ENCODE measurements around the gene IL17A.

DNA sequence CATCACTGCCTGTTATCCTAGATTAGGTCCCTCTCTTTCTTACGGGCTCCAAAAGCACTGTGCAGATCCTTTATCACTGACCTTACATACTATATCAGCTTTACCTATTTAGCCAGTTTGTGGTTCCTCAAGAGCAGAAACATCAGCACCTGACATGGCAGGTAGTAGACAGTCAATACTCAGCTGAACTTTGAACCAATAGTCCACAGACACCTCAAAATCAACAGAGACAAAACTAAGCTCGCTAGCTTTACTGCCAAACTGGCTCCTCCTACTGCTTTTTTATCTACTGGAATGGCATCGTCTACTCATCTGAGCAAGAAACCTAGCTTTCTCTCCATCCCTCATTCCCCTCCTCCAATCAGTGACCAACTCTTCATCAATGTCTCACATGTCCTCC lies 5.6 kb downstream of the IL17A start:
- TF ChIP-seq, protein P1, sequence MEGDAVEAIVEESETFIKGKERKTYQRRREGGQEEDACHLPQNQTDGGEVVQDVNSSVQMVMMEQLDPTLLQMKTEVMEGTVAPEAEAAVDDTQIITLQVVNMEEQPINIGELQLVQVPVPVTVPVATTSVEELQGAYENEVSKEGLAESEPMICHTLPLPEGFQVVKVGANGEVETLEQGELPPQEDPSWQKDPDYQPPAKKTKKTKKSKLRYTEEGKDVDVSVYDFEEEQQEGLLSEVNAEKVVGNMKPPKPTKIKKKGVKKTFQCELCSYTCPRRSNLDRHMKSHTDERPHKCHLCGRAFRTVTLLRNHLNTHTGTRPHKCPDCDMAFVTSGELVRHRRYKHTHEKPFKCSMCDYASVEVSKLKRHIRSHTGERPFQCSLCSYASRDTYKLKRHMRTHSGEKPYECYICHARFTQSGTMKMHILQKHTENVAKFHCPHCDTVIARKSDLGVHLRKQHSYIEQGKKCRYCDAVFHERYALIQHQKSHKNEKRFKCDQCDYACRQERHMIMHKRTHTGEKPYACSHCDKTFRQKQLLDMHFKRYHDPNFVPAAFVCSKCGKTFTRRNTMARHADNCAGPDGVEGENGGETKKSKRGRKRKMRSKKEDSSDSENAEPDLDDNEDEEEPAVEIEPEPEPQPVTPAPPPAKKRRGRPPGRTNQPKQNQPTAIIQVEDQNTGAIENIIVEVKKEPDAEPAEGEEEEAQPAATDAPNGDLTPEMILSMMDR (IDR thresholded peaks at IDR 0.05; ENCODE audit: low read length): no peak
- no peak for TF ChIP-seq EZH2 (IDR thresholded peaks at IDR 0.05; ENCODE audit: borderline replicate concordance, low read length)

Measured in OCI-LY1 (cell line).